DND-41 (cell line): ENCODE data around the gene MARVELD3.

Source experiments
- ATAC-seq: fragments of 200-7000 bp; cut with Tn5 transposase; 3 replicates; pipeline ENCODE4 v1.9.1; 2021; ENCODE audit warnings: low read depth; ENCODE audit not compliant: insufficient read depth
- DNase-seq: peaks from one replicate; pipeline ENCODE4 v3.0.0-alpha.2; 2020
- H2AFZ ChIP-seq: 2 replicates; pipeline ENCODE4 v1.6.0; 2012; ENCODE audit warnings: low read depth, low read length
- H3K27ac ChIP-seq: 2 replicates; pipeline ENCODE4 v1.5.1; 2012; ENCODE audit warnings: low read length, inconsistent platforms
- H3K27me3 ChIP-seq: fragments of 200-600 bp; sonication (generic); 2 replicates; pipeline ENCODE4 v1.6.0; 2012; ENCODE audit warnings: low read length, mild to moderate bottlenecking, inconsistent platforms; ENCODE audit not compliant: insufficient read depth, poor library complexity
- H3K36me3 ChIP-seq: 2 replicates; pipeline ENCODE4 v1.5.1; 2012; ENCODE audit warnings: low read length, inconsistent platforms; ENCODE audit not compliant: insufficient read depth
- H3K4me1 ChIP-seq: 2 replicates; pipeline ENCODE4 v1.5.1; 2012; ENCODE audit warnings: mild to moderate bottlenecking, low read length; ENCODE audit not compliant: insufficient read depth
- H3K4me2 ChIP-seq: 2 replicates; pipeline ENCODE4 v1.6.0; 2012; ENCODE audit warnings: mild to moderate bottlenecking, moderate library complexity, low read length, inconsistent platforms; ENCODE audit not compliant: insufficient read depth
- H3K4me3 ChIP-seq, 2 experiments: fragments of 200-600 bp in 1 of 2; shearing (Covaris generic) in 1 of 2; 2 replicates each; pipeline ENCODE4 v1.5.1; 2012 to 2016; ENCODE audit warnings: inconsistent platforms in 2 of 2, low read length in 2 of 2, mild to moderate bottlenecking in 2 of 2, low read depth in 1 of 2, moderate library complexity in 1 of 2
- H3K79me2 ChIP-seq: 2 replicates; pipeline ENCODE4 v1.6.0; 2012; ENCODE audit warnings: low read length, inconsistent platforms; ENCODE audit not compliant: insufficient read depth
- H3K9ac ChIP-seq: 2 replicates; pipeline ENCODE4 v1.6.0; 2012; ENCODE audit warnings: low read depth, mild to moderate bottlenecking, inconsistent platforms, low read length, moderate library complexity
- H3K9me3 ChIP-seq: 2 replicates; pipeline ENCODE4 v1.5.1; 2012; ENCODE audit warnings: low read length, moderate library complexity, mild to moderate bottlenecking, inconsistent platforms; ENCODE audit not compliant: insufficient read depth, severe bottlenecking
- H4K20me1 ChIP-seq: 2 replicates; pipeline ENCODE4 v1.6.0; 2012; ENCODE audit warnings: low read length; ENCODE audit not compliant: insufficient read depth
- CTCF ChIP-seq: IDR thresholded peaks from 2 replicates; pipeline ENCODE4 v1.5.1; 2012; ENCODE audit warnings: borderline replicate concordance, low read length, moderate library complexity, mild to moderate bottlenecking; ENCODE audit not compliant: poor library complexity, severe bottlenecking; ENCODE audit errors: extremely low read depth
- EZH2 ChIP-seq: IDR thresholded peaks from 3 replicates; pipeline ENCODE4 v1.6.1; 2012; ENCODE audit warnings: borderline replicate concordance, low read depth, mild to moderate bottlenecking, moderate library complexity, low read length, inconsistent platforms; ENCODE audit not compliant: severe bottlenecking

MARVELD3 gene

GRCh38 chr16:71625113-71625850, 702 bp upstream of the MARVELD3 start:
- DNase-seq, result no peak
- TF ChIP-seq CTCF, result no peak
- no peak for TF ChIP-seq EZH2
- no peak overlapping the region for H2AFZ ChIP-seq
- H3K36me3 ChIP-seq, result no peaks in the 10 kb centered on the region
- H3K27me3 ChIP-seq, result no peaks in the 10 kb centered on the region
- H3K4me3 ChIP-seq, result no peak overlapping the region
- no peaks in the 10 kb centered on the region for H3K79me2 ChIP-seq
- H3K9ac ChIP-seq, result no peak overlapping the region
- H3K9me3 ChIP-seq, result no peaks in the 10 kb centered on the region
- H4K20me1 ChIP-seq, result no peaks in the 10 kb centered on the region
- peaks cover 8% of the 10 kb centered on the region; the same call in 1 of the 2 replicates for H3K4me1 ChIP-seq
- no peak overlapping the region for H3K27ac ChIP-seq
- H3K4me2 ChIP-seq, result no peak overlapping the region
- no peak for ATAC-seq

- Histone ChIP-seq H3K36me3 (no peaks in the 10 kb centered on the region), H3K4me3 (no peak overlapping the region), H3K9me3 (no peaks in the 10 kb centered on the region), H3K9ac (no peak overlapping the region), H4K20me1 (no peaks in the 10 kb centered on the region), H3K27ac (no peak overlapping the region), H3K4me2 (no peak overlapping the region), H2AFZ (no peak overlapping the region), H3K79me2 (no peaks in the 10 kb centered on the region), H3K4me1 (peaks cover 6% of the 10 kb centered on the region; the same call in 1 of the 2 replicates), H3K27me3 (no peaks in the 10 kb centered on the region)
- ATAC-seq (no peak), DNase-seq (no peak)
- TF ChIP-seq EZH2 (no peak), CTCF (no peak)
These were observed 852 bp downstream of the MARVELD3 start for GRCh38 chr16:71626858-71627213.

- Histone ChIP-seq H3K4me1 (no peaks in the 10 kb centered on the region), H3K9me3 (no peaks in the 10 kb centered on the region), H3K79me2 (no peaks in the 10 kb centered on the region), H2AFZ (no peak overlapping the region), H3K27me3 (no peaks in the 10 kb centered on the region), H3K9ac (no peak overlapping the region), H3K27ac (no peak overlapping the region), H4K20me1 (no peaks in the 10 kb centered on the region), H3K4me3 (no peak overlapping the region), H3K36me3 (no peaks in the 10 kb centered on the region), H3K4me2 (no peak overlapping the region)
- no peak for ATAC-seq
- no peak for TF ChIP-seq CTCF
- TF ChIP-seq EZH2, result no peak
- no peak for DNase-seq
These were observed 1.8 kb downstream of the MARVELD3 start for GRCh38 chr16:71627731-71628181.

- Histone ChIP-seq H3K4me3 (no peak overlapping the region), H3K79me2 (no peaks in the 10 kb centered on the region), H3K9ac (no peak overlapping the region), H3K4me2 (no peak overlapping the region), H3K36me3 (no peaks in the 10 kb centered on the region), H4K20me1 (no peaks in the 10 kb centered on the region), H2AFZ (no peak overlapping the region), H3K27ac (no peak overlapping the region), H3K27me3 (no peaks in the 10 kb centered on the region), H3K4me1 (no peaks in the 10 kb centered on the region), H3K9me3 (no peaks in the 10 kb centered on the region)
- no peak for DNase-seq
- TF ChIP-seq EZH2, result no peak
- no peak for TF ChIP-seq CTCF
- no peak for ATAC-seq
These were observed 2.8 kb downstream of the MARVELD3 start for GRCh38 chr16:71628810-71629209.
